Esophagus squamous epithelium (tissue), 5 donors: Measurements from ENCODE around the gene IL20. TPM values are rescaled to one million over a fixed set of nuclear protein-coding genes. Genes with fewer than 3 reads are reported as not detected.
"Not testable (repeated sequence)": the region's sequence is repeated elsewhere in the genome, so short reads cannot be mapped to it uniquely, and the experiment has no call there.

Experiments used
- DNase-seq: peaks from one replicate; lab custom pipeline; 2025; lab: John Stamatoyannopoulos, UW
- H3K27ac ChIP-seq, 4 donors: fragments of 200-600 bp; sonication (generic); one replicate each; pipeline ENCODE4 v1.5.1; 2016 to 2019; ENCODE audit warnings: mild to moderate bottlenecking in 1 of 4
- H3K27me3 ChIP-seq, 4 donors: fragments of 200-600 bp; sonication (generic); 1 replicate in 3 of 4; 2 replicates in 1 of 4; pipeline versions ENCODE4 v1.5.1 to v1.6.0; 2017 to 2021; ENCODE audit warnings: antibody characterized with exemption in 1 of 4
- H3K36me3 ChIP-seq, 3 donors: fragments of 200-600 bp; sonication (generic); one replicate each; pipeline ENCODE4 v1.5.1; 2016 to 2019
- H3K4me1 ChIP-seq, 3 donors: fragments of 200-600 bp; sonication (generic); one replicate each; pipeline ENCODE4 v1.5.1; 2017 to 2019
- H3K4me3 ChIP-seq, 4 donors: fragments of 200-600 bp; sonication (generic); 1 replicate in 3 of 4; 2 replicates in 1 of 4; pipeline ENCODE4 v1.5.1; 2016 to 2019; ENCODE audit warnings: mild to moderate bottlenecking in 2 of 4, moderate library complexity in 1 of 4
- H3K9me3 ChIP-seq, 3 donors: fragments of 200-600 bp; sonication (generic); one replicate each; pipeline ENCODE4 v1.5.1; 2016 to 2019
- POLR2A ChIP-seq, 4 donors: fragments of 450-650 bp; IDR thresholded peaks; one replicate each; pipeline ENCODE4 v1.6.1; 2017; ENCODE audit warnings: antibody characterized with exemption in 4 of 4, mild to moderate bottlenecking in 4 of 4, moderate library complexity in 3 of 4
- WGBS, 2 donors: methylation state at CpG; one replicate each; pipeline ENCODE4 v1.1.5; 2018; 5-methylcytosine and 5-hydroxymethylcytosine counted together
- intact Hi-C: fragments of 100-400 bp; cut with DNase I; formaldehyde crosslinking; loops from one replicate; pipeline ENCODE4 v1.15.0; 2022
- total RNA-seq, 4 donors: library from RNA; depleted of rRNA; stranded (reverse); fragments of >200 nt; gene quantifications; one replicate each; pipeline ENCODE4 v1.1.0, GENCODE V29; 2016
- TF ChIP-seq, protein P1 (sequence below), 6 experiments: fragments of 450-650 bp in 4 of 6; fragments of 200-600 bp in 2 of 6; sonication (generic) in 2 of 6; IDR thresholded peaks; one replicate each; pipeline ENCODE4 v1.5.1; 2016 to 2019; ENCODE audit warnings: antibody characterized with exemption in 6 of 6, mild to moderate bottlenecking in 4 of 6, moderate library complexity in 4 of 6
- donor health status: DM: yes; HTN: yes; CAD: no.

IL20 gene
- total RNA-seq, 4 donors from 2014 or later = 1.1 TPM; not detected in 3

DNA sequence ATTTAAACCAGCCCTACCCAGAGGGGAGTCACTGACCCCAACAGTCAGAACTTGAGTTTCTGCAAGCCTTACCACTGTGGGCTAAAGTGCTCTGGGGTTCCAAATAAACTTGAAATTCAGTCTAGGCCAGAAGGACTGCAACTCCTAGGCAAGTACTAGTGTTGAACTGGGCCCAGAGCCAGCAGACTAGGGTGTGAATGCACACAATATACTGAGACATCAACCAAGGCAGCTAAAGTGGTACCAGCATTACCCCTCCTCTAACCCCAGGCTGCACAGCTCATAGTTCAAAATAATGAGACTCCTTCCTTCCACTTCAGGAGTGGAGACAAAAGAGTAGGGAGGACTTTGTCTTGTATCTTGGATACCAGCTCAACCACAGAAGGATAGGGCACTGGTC is 18.9 kb upstream of the IL20 start:
- no peak overlapping the region for H3K4me3 ChIP-seq
- H3K36me3 ChIP-seq = no peaks in the 10 kb centered on the region
- peaks cover 0 to 3% (median 0%) of the 10 kb centered on the region in 3 donors for H3K4me1 ChIP-seq
- H3K27me3 ChIP-seq = peaks cover 0 to 3% (median 0%) of the 10 kb centered on the region in 4 donors
- intact Hi-C loops = no loop called here
- DNase-seq = no peak
- H3K27ac ChIP-seq = no peak overlapping the region
- H3K9me3 ChIP-seq = no peaks in the 10 kb centered on the region
- no peak for TF ChIP-seq POLR2A (IDR thresholded peaks at IDR 0.05)

DNA sequence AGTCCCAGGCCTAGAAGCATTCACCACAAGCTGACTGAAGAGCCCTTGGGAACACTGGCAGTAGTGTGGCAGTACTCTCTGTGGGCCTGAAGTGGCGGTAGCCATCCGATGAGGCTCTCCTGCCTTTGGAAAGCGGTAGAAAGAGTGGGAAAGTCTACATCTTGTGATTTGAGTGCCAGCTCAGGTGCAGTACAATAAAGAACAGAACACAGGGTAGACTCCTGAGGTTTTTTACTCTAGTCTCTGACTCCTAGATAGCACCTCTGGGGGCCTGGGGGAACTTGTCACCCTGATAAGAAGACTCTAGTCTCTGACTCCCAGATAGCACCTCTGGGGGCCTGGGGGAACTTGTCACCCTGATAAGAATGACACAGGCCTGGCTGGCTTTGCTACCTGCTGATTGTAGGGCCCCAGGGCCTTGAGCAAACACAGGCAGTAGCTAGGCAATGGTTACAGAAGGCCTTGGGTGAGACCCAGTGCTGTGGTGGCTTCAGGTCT is 18.0 kb upstream of the IL20 start:
- H3K27ac ChIP-seq = no peak overlapping the region
- H3K36me3 ChIP-seq = no peaks in the 10 kb centered on the region
- H3K4me3 ChIP-seq = no peak overlapping the region
- peaks cover 0 to 2% (median 0%) of the 10 kb centered on the region in 3 donors for H3K9me3 ChIP-seq
- TF ChIP-seq, protein P1, sequence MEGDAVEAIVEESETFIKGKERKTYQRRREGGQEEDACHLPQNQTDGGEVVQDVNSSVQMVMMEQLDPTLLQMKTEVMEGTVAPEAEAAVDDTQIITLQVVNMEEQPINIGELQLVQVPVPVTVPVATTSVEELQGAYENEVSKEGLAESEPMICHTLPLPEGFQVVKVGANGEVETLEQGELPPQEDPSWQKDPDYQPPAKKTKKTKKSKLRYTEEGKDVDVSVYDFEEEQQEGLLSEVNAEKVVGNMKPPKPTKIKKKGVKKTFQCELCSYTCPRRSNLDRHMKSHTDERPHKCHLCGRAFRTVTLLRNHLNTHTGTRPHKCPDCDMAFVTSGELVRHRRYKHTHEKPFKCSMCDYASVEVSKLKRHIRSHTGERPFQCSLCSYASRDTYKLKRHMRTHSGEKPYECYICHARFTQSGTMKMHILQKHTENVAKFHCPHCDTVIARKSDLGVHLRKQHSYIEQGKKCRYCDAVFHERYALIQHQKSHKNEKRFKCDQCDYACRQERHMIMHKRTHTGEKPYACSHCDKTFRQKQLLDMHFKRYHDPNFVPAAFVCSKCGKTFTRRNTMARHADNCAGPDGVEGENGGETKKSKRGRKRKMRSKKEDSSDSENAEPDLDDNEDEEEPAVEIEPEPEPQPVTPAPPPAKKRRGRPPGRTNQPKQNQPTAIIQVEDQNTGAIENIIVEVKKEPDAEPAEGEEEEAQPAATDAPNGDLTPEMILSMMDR (IDR thresholded peaks at IDR 0.05) = no peak
- TF ChIP-seq POLR2A (IDR thresholded peaks at IDR 0.05) = no peak
- peaks cover 0 to 3% (median 0%) of the 10 kb centered on the region in 3 donors for H3K4me1 ChIP-seq
- no peak for DNase-seq
- WGBS, 2 donors = 94 to 97% methylated on average over 3 of the region's 3 CpGs
- intact Hi-C loops = no loop called here
- peaks cover 0 to 3% (median 0%) of the 10 kb centered on the region in 4 donors for H3K27me3 ChIP-seq

DNA sequence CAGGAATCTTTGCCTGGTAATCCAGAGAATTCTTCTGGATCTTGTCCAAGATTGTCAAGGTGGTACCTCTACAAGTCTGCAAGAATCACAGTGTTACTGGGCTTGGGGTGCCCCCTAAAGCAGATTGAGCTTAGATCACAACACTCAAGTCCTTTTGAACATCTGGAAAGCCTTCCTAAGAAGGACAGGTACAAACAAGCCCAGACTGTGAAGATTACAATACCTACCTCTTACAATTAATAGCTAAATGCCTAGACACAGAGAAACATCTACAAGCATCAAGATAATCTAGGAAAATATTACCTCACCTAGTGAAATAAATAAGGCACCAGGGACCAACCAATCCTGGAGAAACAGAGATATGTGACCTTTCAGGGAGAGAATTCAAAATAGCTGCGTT is 17.5 kb upstream of the IL20 start:
- TF ChIP-seq POLR2A (IDR thresholded peaks at IDR 0.05) = no peak
- TF ChIP-seq, protein P1 (IDR thresholded peaks at IDR 0.05) = no peak
- no peak overlapping the region for H3K27ac ChIP-seq
- H3K4me1 ChIP-seq = peaks cover 0 to 3% (median 0%) of the 10 kb centered on the region in 3 donors
- H3K27me3 ChIP-seq = peaks cover 0 to 3% (median 0%) of the 10 kb centered on the region in 4 donors
- WGBS, 2 donors = 60 to 65% methylated on average over 1 of the region's 1 CpG
- no peaks in the 10 kb centered on the region for H3K36me3 ChIP-seq
- intact Hi-C loops = no loop called here
- DNase-seq = no peak
- peaks cover 0 to 7% (median 0%) of the 10 kb centered on the region in 3 donors for H3K9me3 ChIP-seq
- H3K4me3 ChIP-seq = no peak overlapping the region

DNA sequence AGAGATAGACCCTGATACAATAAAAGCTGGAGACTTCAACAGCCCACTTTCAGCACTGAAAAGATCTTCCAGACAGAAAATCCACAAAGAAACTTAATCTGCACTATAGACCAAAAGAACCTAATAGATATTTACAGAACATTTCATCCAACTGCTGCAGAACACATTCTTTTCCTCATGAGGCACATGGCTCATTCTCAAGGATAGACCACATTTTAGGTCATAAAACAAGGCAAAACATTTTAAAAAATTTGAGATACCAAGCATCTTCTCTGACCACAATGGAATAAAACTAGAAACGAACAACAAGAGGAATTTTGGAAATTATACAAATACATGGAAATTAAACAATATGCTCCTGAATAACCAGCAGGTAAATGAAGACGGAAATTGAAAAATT is 15.0 kb upstream of the IL20 start:
- Histone ChIP-seq H3K4me1 (peaks cover 0 to 3% (median 0%) of the 10 kb centered on the region in 3 donors), H3K9me3 (peaks cover 0 to 9% (median 0%) of the 10 kb centered on the region in 3 donors), H3K4me3 (no peak overlapping the region), H3K27me3 (peaks cover 0 to 3% (median 0%) of the 10 kb centered on the region in 4 donors), H3K27ac (no peak overlapping the region), H3K36me3 (no peaks in the 10 kb centered on the region)
- WGBS, 2 donors = 63 to 87% methylated on average over 2 of the region's 2 CpGs
- intact Hi-C loops = no loop called here
- TF ChIP-seq, protein P1 (IDR thresholded peaks at IDR 0.05) = no peak
- no peak for TF ChIP-seq POLR2A (IDR thresholded peaks at IDR 0.05)
- DNase-seq = no peak

DNA sequence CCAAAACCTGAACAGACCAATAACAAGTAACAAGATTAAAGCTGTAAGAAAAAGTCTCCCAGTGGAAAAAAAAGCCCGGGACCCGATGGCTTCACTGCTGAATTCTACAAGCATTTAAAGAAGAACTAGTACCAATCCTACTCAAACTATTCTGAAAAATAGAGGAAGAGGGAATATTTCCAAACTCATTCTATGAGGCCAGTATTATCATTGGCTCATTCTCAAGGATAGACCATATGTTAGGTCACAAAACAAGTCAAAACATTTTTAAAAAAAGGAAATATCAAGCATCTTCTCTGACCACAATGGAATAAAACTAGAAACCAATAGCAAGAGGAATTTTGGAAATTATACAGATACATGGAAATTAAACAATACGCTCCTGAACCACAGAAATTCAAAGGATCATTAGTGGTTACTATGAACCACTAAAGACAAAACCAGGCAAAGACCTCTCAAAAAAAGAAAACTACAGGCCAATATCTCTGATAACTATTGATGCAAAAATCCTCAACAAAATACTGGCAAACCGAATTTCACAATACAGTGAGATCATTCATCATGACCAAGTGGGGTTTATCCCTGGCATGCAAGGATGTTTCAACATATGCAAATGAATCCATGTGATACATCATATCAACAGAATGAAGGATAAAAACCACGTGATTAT is 13.9 kb upstream of the IL20 start:
- TF ChIP-seq POLR2A (IDR thresholded peaks at IDR 0.05) = no peak
- TF ChIP-seq, protein P1 (IDR thresholded peaks at IDR 0.05) = no peak
- no peak for DNase-seq
- H3K4me1 ChIP-seq = peaks cover 0 to 3% (median 0%) of the 10 kb centered on the region in 3 donors
- H3K36me3 ChIP-seq = no peaks in the 10 kb centered on the region
- intact Hi-C loops = no loop called here
- no peak overlapping the region for H3K27ac ChIP-seq
- peaks cover 0 to 3% (median 0%) of the 10 kb centered on the region in 4 donors for H3K27me3 ChIP-seq
- WGBS, 2 donors = 57 to 61% methylated on average over 5 of the region's 5 CpGs
- peaks cover 0 to 9% (median 0%) of the 10 kb centered on the region in 3 donors for H3K9me3 ChIP-seq
- no peak overlapping the region for H3K4me3 ChIP-seq

DNA sequence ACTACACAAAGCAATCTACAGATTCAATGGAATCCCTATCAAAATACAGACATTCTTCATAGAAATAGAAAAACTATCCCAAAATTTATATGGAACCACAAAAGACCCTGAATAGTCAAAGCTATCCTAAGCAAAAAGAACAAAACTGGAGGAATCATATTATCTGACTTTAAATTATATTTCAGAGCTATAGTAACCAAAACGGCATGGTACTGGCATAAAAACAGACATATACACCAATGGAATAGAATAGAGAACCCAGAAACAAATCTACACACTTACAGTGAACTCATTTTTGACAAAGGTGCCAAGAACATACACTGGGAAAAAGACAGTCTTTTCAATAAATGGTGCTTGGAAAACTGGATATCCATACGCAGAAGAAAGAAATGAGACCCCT is 12.8 kb upstream of the IL20 start:
- intact Hi-C loops = not testable (repeated sequence)

DNA sequence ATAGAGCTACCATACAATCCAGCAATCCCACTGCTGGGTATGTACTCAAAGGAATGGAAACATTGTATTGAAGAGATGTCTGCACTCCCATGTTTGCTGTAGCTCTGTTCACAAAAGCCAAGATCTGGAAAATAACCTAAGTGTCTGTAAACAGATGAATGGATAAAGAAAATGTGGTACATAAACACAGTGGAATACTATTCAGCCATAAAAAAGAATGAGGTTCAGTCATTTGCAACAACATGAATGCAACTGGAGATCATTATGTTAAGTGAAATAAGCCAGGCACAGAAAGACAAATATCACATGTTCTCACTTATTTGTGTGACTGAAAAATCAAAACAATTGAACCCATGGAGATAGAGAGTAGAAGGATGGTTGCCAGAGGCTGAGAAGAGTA is 11.7 kb upstream of the IL20 start:
- H3K4me1 ChIP-seq, H3K27ac ChIP-seq, intact Hi-C loops, H3K9me3 ChIP-seq, DNase-seq, H3K36me3 ChIP-seq, H3K27me3 ChIP-seq, H3K4me3 ChIP-seq: not testable (repeated sequence)

More for the DNA sequence above, 12.8 kb upstream of the IL20 start:
- 98 to 100% methylated on average over 2 of the region's 2 CpGs for WGBS, 2 donors
- DNase-seq, H3K27me3 ChIP-seq, H3K9me3 ChIP-seq, H3K36me3 ChIP-seq, H3K27ac ChIP-seq, H3K4me3 ChIP-seq, H3K4me1 ChIP-seq: not testable (repeated sequence)
